ENCODE results near the gene TBC1D1. TPM values are rescaled to one million over a fixed set of nuclear protein-coding genes. Genes with fewer than 3 reads are reported as not detected.
A peak's percentile ranks its signal among the peaks of the same experiment; 100 is the strongest.

TBC1D1 gene
- total and polyA plus RNA-seq, 2 of the 8 experiments (the other 6 are each of a cell fraction or from before 2014, with no cell fraction given) = 96.9 to 162 TPM

DNA sequence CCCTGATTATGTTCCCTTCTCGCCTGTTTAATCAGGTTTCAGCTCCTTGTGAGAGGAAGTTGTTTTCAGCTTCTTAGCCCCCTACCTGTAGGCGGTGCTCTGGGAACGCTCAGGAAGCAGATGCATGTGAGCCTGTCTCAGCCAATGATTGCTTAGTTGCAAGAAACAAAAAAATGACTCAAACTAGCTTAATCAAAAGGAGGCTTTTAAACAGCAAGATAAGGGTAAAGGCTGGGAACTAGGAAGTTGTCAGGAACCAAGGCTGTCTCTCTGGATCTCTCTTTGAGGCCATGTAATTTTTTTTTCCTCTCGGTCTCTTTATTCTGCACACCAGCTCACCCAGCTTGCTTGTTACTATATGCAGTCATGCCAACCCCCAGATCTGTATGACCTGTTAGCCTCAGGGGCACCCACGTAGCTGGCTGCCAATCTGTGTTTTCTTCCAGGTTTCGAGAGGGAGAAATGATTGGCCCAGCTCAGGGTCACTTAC, 178.4 kb downstream of the TBC1D1 start:
- no peak overlapping the region for H3K27ac ChIP-seq (ENCODE audit: low read depth, low read length)
- 61% methylated on average over 6 of the region's 6 CpGs; no CpG with 5 or more reads in 1 of the 2 experiments for WGBS, 2 experiments (ENCODE audit: extremely low coverage in 1 of 2, insufficient coverage in 1 of 2, insufficient read length in 1 of 2, insufficient replicate concordance in 2 of 2, low coverage in 1 of 2, low lambda C conversion rate in 2 of 2, missing lambda C conversion rate in 1 of 2)
- H2BK120ac ChIP-seq (replicated peaks; ENCODE audit: low read depth, low read length) = no peak overlapping the region
- H3K56ac ChIP-seq (replicated peaks; ENCODE audit: insufficient read length, low read depth, low read length) = no peak overlapping the region
- POLR2A ChIA-PET (ENCODE audit: partially characterized antibody) = interaction anchor here (0.5 to 0.9 kb wide), 3 partner anchors 45 to 695 kb away, joined by 3 read pairs; no protein-coding TSS in a partner anchor
- H3K23me2 ChIP-seq (ENCODE audit: low read depth, low read length) = no peaks in the 10 kb centered on the region
- no peak overlapping the region for H2BK20ac ChIP-seq (ENCODE audit: low read length)
- no peaks in the 10 kb centered on the region for H3K79me2 ChIP-seq (ENCODE audit: control insufficient read depth in 1 of 2, insufficient read depth in 2 of 2, low read length in 2 of 2)
- H2BK15ac ChIP-seq (ENCODE audit: low read length) = no peak overlapping the region; the same call in 1 of the 2 replicates
- no peaks in the 10 kb centered on the region for H4K20me1 ChIP-seq (replicated peaks in 1 of 2; ENCODE audit: control insufficient read depth in 1 of 2, insufficient read depth in 2 of 2, low read length in 2 of 2)
- H3K9ac ChIP-seq (replicated peaks in 1 of 4; ENCODE audit: extremely low read depth in 1 of 4, low read depth in 3 of 4, low read length in 3 of 4) = no peak overlapping the region; a peak in 2 of 7 replicates
- no peak overlapping the region for H3K14ac ChIP-seq (ENCODE audit: insufficient read length)
- H3K4ac ChIP-seq (replicated peaks; ENCODE audit: insufficient read length, low read depth, low read length) = no peak overlapping the region
- H2AK5ac ChIP-seq (ENCODE audit: low read depth, low read length) = no peak overlapping the region
- H3K36me3 ChIP-seq (ENCODE audit: control insufficient read depth in 2 of 4, insufficient read depth in 4 of 4, low read length in 3 of 4) = no peaks in the 10 kb centered on the region
- no peak overlapping the region for H2BK12ac ChIP-seq (ENCODE audit: low read depth, low read length)
- no peak overlapping the region for H2BK5ac ChIP-seq (ENCODE audit: low read depth, low read length)
- no peaks in the 10 kb centered on the region for H3K9me3 ChIP-seq (ENCODE audit: insufficient read depth in 2 of 2, low read depth in 1 of 2, low read length in 1 of 2)
- H4K91ac ChIP-seq (replicated peaks; ENCODE audit: insufficient read length, low read length) = no peak overlapping the region
- no peak overlapping the region for H3K4me3 ChIP-seq (ENCODE audit: extremely low read depth in 1 of 4, insufficient read depth in 2 of 4, low read depth in 3 of 4, low read length in 4 of 4)
- H3K18ac ChIP-seq (ENCODE audit: extremely low read depth, low read length) = no peak overlapping the region
- H3K4me1 ChIP-seq (replicated peaks in 1 of 4; ENCODE audit: control insufficient read depth in 3 of 4, insufficient read depth in 4 of 4, low read length in 3 of 4) = peaks cover 0 to 2% (median 0%) of the 10 kb centered on the region in 4 experiments; a peak in 1 of 7 replicates
- H2AFZ ChIP-seq (ENCODE audit: low read length) = no peak overlapping the region
- no peak overlapping the region for H3K23ac ChIP-seq (ENCODE audit: insufficient read length)
- H4K5ac ChIP-seq (ENCODE audit: insufficient read length, low read depth, low read length) = no peak overlapping the region
- FAIRE-seq (peak; percentile 95), DNase-seq (ENCODE audit: low read depth in 1 of 2, low spot score in 2 of 2) (no peak)
- no peak overlapping the region for H3K4me2 ChIP-seq (ENCODE audit: insufficient read depth in 1 of 2, low read depth in 2 of 2, low read length in 2 of 2)
- CTCF ChIA-PET (ENCODE audit: partially characterized antibody) = interaction anchor here (0.5 to 4.8 kb wide), 54 partner anchors 9 to 1960 kb away, joined by 3 to 49 read pairs (median 5); partner anchors contain the start of gene TLR10
- no peak overlapping the region for H4K8ac ChIP-seq (ENCODE audit: extremely low read depth, insufficient read depth, low read length)
- no peaks in the 10 kb centered on the region; the same call in 1 of the 2 replicates for H3K79me1 ChIP-seq (ENCODE audit: low read depth, low read length)
- H3K27me3 ChIP-seq (replicated peaks in 1 of 4; ENCODE audit: control insufficient read depth in 3 of 4, extremely low read depth in 1 of 4, insufficient read depth in 3 of 4, low read length in 3 of 4) = no peaks in the 10 kb centered on the region
